ENCODE results near the gene LOC128125822.

Gene LOC128125822

DNA sequence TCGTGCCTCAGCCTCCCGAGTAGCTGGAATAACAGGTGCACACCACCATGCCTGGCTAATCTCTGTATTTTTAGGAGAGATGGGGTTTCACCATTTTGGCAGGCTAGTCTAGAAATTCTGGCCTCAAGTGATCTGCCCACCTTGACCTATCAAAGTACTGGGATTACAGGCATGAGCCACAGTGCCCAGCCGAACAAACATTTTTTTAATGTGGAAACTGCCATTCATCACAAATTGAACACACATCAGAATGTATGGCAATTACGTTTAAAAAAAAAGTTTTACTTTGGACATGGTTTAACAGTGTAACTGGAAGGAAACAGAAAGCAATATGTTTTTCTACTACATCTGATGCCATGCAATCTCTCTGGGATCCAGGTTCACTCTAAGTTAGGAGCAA is 38.3 kb upstream of the LOC128125822 start:
- peaks cover 2% of the 10 kb centered on the region for H3K27me3 Mint-ChIP-seq (ENCODE audit: unreplicated experiment)
- H3K36me3 Mint-ChIP-seq (ENCODE audit: low read depth, unreplicated experiment) = no peaks in the 10 kb centered on the region
- no peak for DNase-seq (ENCODE audit: low spot score)
- TF ChIP-seq, protein P1, sequence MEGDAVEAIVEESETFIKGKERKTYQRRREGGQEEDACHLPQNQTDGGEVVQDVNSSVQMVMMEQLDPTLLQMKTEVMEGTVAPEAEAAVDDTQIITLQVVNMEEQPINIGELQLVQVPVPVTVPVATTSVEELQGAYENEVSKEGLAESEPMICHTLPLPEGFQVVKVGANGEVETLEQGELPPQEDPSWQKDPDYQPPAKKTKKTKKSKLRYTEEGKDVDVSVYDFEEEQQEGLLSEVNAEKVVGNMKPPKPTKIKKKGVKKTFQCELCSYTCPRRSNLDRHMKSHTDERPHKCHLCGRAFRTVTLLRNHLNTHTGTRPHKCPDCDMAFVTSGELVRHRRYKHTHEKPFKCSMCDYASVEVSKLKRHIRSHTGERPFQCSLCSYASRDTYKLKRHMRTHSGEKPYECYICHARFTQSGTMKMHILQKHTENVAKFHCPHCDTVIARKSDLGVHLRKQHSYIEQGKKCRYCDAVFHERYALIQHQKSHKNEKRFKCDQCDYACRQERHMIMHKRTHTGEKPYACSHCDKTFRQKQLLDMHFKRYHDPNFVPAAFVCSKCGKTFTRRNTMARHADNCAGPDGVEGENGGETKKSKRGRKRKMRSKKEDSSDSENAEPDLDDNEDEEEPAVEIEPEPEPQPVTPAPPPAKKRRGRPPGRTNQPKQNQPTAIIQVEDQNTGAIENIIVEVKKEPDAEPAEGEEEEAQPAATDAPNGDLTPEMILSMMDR (IDR thresholded peaks at IDR 0.05; ENCODE audit: unreplicated experiment) = no peak
- H3K9me3 Mint-ChIP-seq (ENCODE audit: unreplicated experiment) = no peaks in the 10 kb centered on the region
- H3K27ac Mint-ChIP-seq (ENCODE audit: unreplicated experiment) = no peak overlapping the region
- H3K4me1 Mint-ChIP-seq (ENCODE audit: unreplicated experiment) = no peaks in the 10 kb centered on the region
- H3K4me3 Mint-ChIP-seq (ENCODE audit: unreplicated experiment) = no peak overlapping the region

DNA sequence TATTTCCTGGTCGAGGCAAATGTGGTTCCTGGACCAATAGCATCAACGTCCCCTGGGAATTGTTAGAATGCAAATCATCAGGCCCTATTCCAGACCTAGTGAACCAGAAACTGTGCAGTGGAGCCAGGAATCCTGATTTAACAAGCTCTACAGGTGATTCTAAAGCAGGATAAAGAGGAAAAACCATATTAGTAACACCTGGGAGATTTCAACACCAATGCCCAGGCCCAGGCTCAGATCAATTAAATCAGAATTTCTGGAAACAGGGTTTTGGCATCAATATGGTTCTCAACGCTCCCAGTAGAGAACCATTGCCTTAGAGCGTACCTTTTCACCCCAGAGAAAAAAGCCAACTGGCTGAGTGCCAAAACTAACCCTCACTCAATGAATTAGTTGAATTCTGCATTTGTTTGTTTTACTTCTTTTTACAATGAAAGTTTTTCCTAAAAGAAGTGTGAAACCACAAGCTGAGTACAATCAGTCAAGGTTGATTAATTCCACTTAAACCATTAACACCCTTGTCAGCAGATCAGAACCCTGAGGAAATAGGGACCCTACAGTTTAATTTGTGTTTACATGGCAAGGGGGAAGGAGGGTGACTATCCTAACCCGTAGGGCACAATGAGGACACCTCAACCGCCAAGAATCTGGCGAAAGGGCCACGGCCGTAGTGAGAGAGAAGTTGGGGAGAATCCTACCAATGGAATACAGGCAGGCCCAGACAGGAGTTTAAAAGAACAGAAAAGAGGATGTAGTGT is 34.9 kb upstream of the LOC128125822 start:
- DNase-seq (ENCODE audit: low spot score) = no peak
- peaks cover 6% of the 10 kb centered on the region for H3K27me3 Mint-ChIP-seq (ENCODE audit: unreplicated experiment)
- no peak overlapping the region for H3K4me3 Mint-ChIP-seq (ENCODE audit: unreplicated experiment)
- H3K9me3 Mint-ChIP-seq (ENCODE audit: unreplicated experiment) = no peaks in the 10 kb centered on the region
- H3K4me1 Mint-ChIP-seq (ENCODE audit: unreplicated experiment) = no peaks in the 10 kb centered on the region
- TF ChIP-seq, protein P1 (IDR thresholded peaks at IDR 0.05; ENCODE audit: unreplicated experiment) = no peak
- H3K36me3 Mint-ChIP-seq (ENCODE audit: low read depth, unreplicated experiment) = no peaks in the 10 kb centered on the region
- H3K27ac Mint-ChIP-seq (ENCODE audit: unreplicated experiment) = no peak overlapping the region

DNA sequence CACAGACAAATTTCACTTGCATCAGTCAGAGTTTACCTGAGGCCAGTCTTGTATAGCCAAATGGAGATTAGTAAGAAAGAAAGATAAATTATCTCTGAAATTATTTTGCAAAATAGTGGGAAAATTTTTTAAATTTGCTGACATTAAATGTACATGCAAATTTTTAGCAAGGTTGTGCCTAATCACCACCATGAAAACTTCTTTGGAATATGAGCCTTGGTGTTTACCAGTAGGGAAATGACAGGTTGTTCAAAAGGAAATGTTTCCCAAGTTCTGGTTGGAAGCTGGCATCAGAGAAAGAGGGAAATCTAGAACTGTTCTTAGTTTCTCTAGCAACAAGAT is 34.4 kb upstream of the LOC128125822 start:
- Mint-ChIP-seq H3K27me3 (ENCODE audit: unreplicated experiment) (peaks cover 6% of the 10 kb centered on the region), H3K4me3 (ENCODE audit: unreplicated experiment) (no peak overlapping the region)

DNA sequence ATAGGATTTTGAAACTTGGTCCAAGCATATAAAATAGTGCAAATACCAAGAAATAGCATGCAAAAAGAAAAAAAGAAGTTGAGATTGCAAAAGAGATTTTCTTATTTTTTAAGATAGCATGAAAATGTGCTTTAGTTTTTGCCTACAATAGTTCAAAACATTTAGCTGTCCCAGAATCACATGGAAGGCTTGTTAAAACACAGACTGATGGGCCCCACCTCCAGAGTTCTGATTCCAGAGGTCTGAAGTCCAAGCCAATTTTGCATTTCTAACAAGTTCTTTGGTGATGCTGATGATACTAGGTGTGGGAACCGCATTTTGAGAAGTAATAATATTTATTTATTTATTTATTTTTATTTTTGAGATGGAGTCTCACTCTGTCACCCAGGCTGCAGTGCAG is 33.7 kb upstream of the LOC128125822 start:
- Mint-ChIP-seq H3K4me3 (ENCODE audit: unreplicated experiment) (no peak overlapping the region), H3K4me1 (ENCODE audit: unreplicated experiment) (no peaks in the 10 kb centered on the region), H3K9me3 (ENCODE audit: unreplicated experiment) (no peaks in the 10 kb centered on the region), H3K27ac (ENCODE audit: unreplicated experiment) (no peak overlapping the region), H3K27me3 (ENCODE audit: unreplicated experiment) (peaks cover 6% of the 10 kb centered on the region), H3K36me3 (ENCODE audit: low read depth, unreplicated experiment) (no peaks in the 10 kb centered on the region)
- DNase-seq (ENCODE audit: low spot score) = no peak
- TF ChIP-seq, protein P1 (IDR thresholded peaks at IDR 0.05; ENCODE audit: unreplicated experiment) = no peak

More for the DNA sequence above, 34.4 kb upstream of the LOC128125822 start:
- Mint-ChIP-seq H3K9me3 (ENCODE audit: unreplicated experiment) (no peaks in the 10 kb centered on the region), H3K36me3 (ENCODE audit: low read depth, unreplicated experiment) (no peaks in the 10 kb centered on the region), H3K27ac (ENCODE audit: unreplicated experiment) (no peak overlapping the region), H3K4me1 (ENCODE audit: unreplicated experiment) (no peaks in the 10 kb centered on the region)
- DNase-seq (ENCODE audit: low spot score) = no peak
- TF ChIP-seq, protein P1 (IDR thresholded peaks at IDR 0.05; ENCODE audit: unreplicated experiment) = no peak

DNA sequence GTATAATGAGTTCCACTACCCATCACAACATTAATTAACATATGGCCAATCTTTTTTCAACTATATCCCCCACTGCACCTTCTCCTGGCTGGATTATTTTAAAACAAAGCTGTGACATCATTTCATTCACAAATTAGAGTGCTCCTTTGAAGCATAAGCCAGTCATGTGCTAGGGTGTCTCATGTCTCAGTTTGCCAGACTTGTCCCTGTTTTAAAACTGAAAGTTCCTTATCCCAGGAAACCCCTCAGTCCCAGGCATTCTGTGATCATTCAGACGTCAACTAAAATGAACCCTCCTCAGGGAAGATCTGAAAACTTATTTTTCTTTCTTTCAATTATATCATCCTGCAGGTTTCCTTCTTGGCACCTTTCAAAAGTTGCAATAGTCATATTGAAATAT is 29.3 kb upstream of the LOC128125822 start:
- no peaks in the 10 kb centered on the region for H3K9me3 Mint-ChIP-seq (ENCODE audit: unreplicated experiment)
- no peak for DNase-seq (ENCODE audit: low spot score)
- no peaks in the 10 kb centered on the region for H3K36me3 Mint-ChIP-seq (ENCODE audit: low read depth, unreplicated experiment)
- peaks cover 6% of the 10 kb centered on the region for H3K27me3 Mint-ChIP-seq (ENCODE audit: unreplicated experiment)
- TF ChIP-seq, protein P1 (IDR thresholded peaks at IDR 0.05; ENCODE audit: unreplicated experiment) = no peak
- H3K4me1 Mint-ChIP-seq (ENCODE audit: unreplicated experiment) = no peaks in the 10 kb centered on the region
- no peak overlapping the region for H3K4me3 Mint-ChIP-seq (ENCODE audit: unreplicated experiment)
- H3K27ac Mint-ChIP-seq (ENCODE audit: unreplicated experiment) = no peak overlapping the region
